Body of pancreas (tissue), 4 donors: ENCODE measurements around the gene DPH6.
"Not testable (repeated sequence)": the region's sequence is repeated elsewhere in the genome, so short reads cannot be mapped to it uniquely, and the experiment has no call there.

Source experiments
- CTCF ChIP-seq, 7 experiments: fragments of 450-650 bp in 4 of 7; fragments of 200-600 bp in 3 of 7; sonication (generic) in 3 of 7; IDR thresholded peaks; one replicate each; pipeline ENCODE4 v1.5.1; 2016 to 2019; ENCODE audit warnings: antibody characterized with exemption in 7 of 7
- POLR2A ChIP-seq, 3 donors: fragments of 450-650 bp; IDR thresholded peaks; one replicate each; pipeline ENCODE4 v1.6.1; 2016; ENCODE audit warnings: antibody characterized with exemption in 3 of 3, mild to moderate bottlenecking in 2 of 3

GRCh38 chr15:35441279-35441678 is 104.7 kb downstream of the DPH6 start:
- TF ChIP-seq CTCF, POLR2A (IDR thresholded peaks at IDR 0.05): not testable (repeated sequence)
